ENCODE measurements around the gene LMO4. TPM values are rescaled to one million over a fixed set of nuclear protein-coding genes. Genes with fewer than 3 reads are reported as not detected.

The LMO4 gene, protein sequence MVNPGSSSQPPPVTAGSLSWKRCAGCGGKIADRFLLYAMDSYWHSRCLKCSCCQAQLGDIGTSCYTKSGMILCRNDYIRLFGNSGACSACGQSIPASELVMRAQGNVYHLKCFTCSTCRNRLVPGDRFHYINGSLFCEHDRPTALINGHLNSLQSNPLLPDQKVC
- total RNA-seq (2022; extraction: Qiagen RNA extraction; ENCODE audit: low read depth) = 13.5 to 18.4 TPM (median 16.7 TPM) in 5 replicates

DNA sequence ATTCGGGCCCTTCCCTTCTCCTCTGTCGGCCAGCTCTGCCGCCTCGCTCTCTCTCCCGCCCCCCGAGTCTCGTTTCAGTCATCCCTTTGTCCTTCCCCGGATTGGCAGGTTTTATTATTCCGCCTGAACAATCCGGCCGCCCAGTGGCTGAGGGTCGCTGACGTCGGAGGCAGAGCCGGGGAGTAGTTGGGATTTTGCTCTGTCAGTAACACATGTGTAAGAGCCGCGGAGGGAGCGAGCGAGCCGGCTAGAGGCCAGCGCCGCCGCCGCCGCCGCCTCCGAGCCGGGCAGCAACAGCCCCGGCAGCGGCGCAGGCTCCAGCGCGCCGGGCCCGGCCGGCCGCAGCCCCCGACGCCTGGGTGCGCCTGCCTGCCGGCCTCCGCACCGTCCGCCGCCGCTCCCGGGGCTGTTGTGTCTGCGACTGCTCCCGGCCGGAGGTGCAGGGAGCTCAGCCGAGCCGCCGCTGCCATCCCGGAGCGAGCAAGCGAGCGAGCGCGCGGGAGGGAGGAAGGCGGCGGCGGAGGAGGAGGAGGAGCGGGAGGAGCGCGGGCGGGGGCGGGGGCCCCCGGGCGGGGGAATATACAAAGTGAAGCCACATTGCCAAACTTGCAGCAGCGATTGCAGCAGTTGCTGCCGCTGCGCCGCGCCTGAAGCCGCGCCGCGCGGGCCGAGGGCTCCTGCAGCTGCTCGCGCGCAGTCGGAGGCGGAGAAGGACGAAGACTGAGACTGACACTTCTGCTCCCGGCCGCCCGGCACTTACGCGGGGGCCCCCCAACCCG is at the start of gene LMO4:
TSS of gene LMO4 (plus strand) at position 609 of the 779 bp plus-strand sequence. CDS start 3,136 bp downstream, outside the sequence.

